HUES48 (cell line): ENCODE data around the gene LAMA2.

Experiments
- H3K27ac ChIP-seq: one replicate; pipeline ENCODE4 v1.7.0; 2013; ENCODE audit warnings: low read depth, low read length, inconsistent platforms
- H3K27me3 ChIP-seq: 2 replicates; pipeline ENCODE4 v1.6.1; 2013; ENCODE audit warnings: mild to moderate bottlenecking, low read length; ENCODE audit not compliant: control insufficient read depth, insufficient read depth
- H3K36me3 ChIP-seq: 2 replicates; pipeline ENCODE4 v1.6.1; 2013; ENCODE audit warnings: low read length; ENCODE audit not compliant: control insufficient read depth, insufficient read depth
- H3K4me1 ChIP-seq: 2 replicates; pipeline ENCODE4 v1.6.1; 2013; ENCODE audit warnings: mild to moderate bottlenecking, low read length; ENCODE audit not compliant: control insufficient read depth, insufficient read depth
- H3K4me3 ChIP-seq: 2 replicates; pipeline ENCODE4 v1.5.1; 2013; ENCODE audit warnings: mild to moderate bottlenecking, low read depth, low read length
- H3K9ac ChIP-seq: 2 replicates; pipeline ENCODE4 v1.6.1; 2013; ENCODE audit warnings: mild to moderate bottlenecking, low read depth, low read length, moderate library complexity
- H3K9me3 ChIP-seq: 2 replicates; pipeline ENCODE4 v1.6.1; 2013; ENCODE audit warnings: low read length; ENCODE audit not compliant: control insufficient read depth, insufficient read depth

The LAMA2 gene

DNA sequence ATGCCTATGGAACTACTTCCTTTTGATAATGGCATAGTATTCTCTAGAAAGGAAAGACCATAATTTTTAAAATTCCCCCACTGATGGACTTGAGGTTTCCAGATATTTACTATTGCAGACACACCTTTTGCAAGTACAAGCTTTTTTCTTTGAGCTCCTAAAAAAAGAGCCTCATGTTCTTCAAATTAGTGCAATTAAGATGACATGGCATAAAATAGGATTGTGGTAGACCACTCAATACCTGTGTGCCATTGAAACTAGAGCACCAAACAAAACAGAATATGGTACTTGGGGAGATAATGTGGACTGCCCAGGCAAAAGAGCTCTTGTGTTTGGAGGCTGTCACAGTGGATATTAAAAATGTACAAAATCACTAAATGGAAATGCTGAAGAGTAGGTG, 19.0 kb upstream of the LAMA2 start:
- no peak overlapping the region for H3K9ac ChIP-seq
- no peaks in the 10 kb centered on the region for H3K27me3 ChIP-seq
- no peak overlapping the region for H3K4me3 ChIP-seq
- H3K9me3 ChIP-seq = no peaks in the 10 kb centered on the region
- no peaks in the 10 kb centered on the region for H3K36me3 ChIP-seq
- H3K4me1 ChIP-seq = no peaks in the 10 kb centered on the region
- no peak overlapping the region for H3K27ac ChIP-seq

DNA sequence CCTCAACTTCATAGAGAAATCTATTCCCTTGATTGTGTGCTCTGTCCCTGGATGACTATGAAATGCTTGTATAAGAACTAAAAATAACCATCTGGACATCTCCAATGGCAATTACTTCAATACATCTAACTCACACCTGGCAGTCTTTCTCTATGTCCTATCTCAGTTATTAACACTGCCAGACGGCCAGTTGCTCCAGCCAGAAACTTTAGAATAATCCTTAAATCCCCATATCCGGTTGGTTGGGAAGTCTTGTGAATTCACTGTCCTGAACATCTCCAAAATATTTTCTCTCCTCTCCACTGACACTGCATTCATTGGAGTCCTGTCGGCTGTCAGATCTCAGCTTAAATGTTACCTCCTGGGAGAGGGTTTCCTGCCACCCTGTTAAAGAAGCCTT, 12.2 kb upstream of the LAMA2 start:
- Histone ChIP-seq H3K4me3 (no peak overlapping the region), H3K36me3 (no peaks in the 10 kb centered on the region), H3K9ac (no peak overlapping the region), H3K27me3 (no peaks in the 10 kb centered on the region), H3K4me1 (no peaks in the 10 kb centered on the region), H3K27ac (no peak overlapping the region), H3K9me3 (no peaks in the 10 kb centered on the region)

DNA sequence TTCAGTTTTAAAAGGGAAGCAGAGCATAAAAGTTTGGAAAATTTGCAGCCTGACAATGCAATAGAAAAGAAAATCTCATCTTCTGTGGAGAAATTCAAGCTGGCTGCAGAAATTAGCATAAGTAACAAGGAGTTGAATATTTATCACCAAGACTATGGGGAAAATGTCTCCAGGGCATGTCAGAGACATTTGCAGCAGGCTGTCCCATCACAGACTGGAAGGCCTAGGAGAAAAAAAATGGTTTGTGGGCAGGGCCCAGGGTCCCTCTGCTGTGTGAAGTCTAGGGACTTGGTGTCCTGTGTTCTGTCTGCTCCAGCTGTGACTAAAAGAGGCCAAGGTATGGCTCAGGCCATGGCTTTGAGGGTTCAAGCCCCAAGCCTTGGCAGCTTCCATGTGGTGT, 8.1 kb upstream of the LAMA2 start:
- no peak overlapping the region for H3K4me3 ChIP-seq
- H3K9me3 ChIP-seq = no peaks in the 10 kb centered on the region
- no peaks in the 10 kb centered on the region for H3K27me3 ChIP-seq
- H3K9ac ChIP-seq = no peak overlapping the region
- no peaks in the 10 kb centered on the region for H3K4me1 ChIP-seq
- H3K36me3 ChIP-seq = no peaks in the 10 kb centered on the region
- H3K27ac ChIP-seq = no peak overlapping the region

DNA sequence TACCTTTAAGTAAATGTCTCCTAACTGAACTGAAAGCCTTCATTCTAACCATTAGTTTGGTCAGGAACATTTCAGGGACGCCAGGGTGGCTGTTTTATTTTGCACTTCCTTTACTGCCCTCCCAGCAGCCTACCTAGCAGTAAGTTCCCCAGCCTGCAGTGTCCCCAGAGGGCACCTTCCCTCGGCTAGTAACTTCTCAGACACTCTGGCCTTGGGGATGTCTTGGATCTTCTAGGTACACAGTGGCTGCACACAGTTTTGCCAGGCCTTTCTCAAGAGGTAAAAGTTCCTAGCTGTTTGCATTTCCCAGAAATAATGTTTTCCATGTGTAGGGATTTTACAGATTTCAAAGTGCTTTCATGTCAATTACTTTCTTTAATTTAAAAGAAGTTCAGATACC, 378 bp upstream of the LAMA2 start:
- H3K36me3 ChIP-seq = no peaks in the 10 kb centered on the region
- peaks cover 15% of the 10 kb centered on the region for H3K4me1 ChIP-seq
- H3K9ac ChIP-seq = peak overlapping the region; percentile 58; the same call in 1 of the 2 replicates
- H3K27ac ChIP-seq = no peak overlapping the region
- H3K4me3 ChIP-seq = peak overlapping the region; percentile 84
- H3K9me3 ChIP-seq = no peaks in the 10 kb centered on the region
- 0 out of 2 replicates have a peak, but pooled peaks cover 6% of the 10 kb centered on the region for H3K27me3 ChIP-seq

GRCh38 chr6:128883906-128884305, 968 bp downstream of the LAMA2 start:
- no peak overlapping the region for H3K9ac ChIP-seq
- peak overlapping the region; percentile 84; the same call in 1 of the 2 replicates for H3K4me3 ChIP-seq
- peaks cover 15% of the 10 kb centered on the region for H3K4me1 ChIP-seq

GRCh38 chr6:128885381-128885780, 2.4 kb downstream of the LAMA2 start:
- Histone ChIP-seq H3K4me3 (no peak overlapping the region), H3K27me3 (0 out of 2 replicates have a peak, but pooled peaks cover 6% of the 10 kb centered on the region)

More at GRCh38 chr6:128883906-128884305, 968 bp downstream of the LAMA2 start:
- H3K27me3 ChIP-seq = 0 out of 2 replicates have a peak, but pooled peaks cover 6% of the 10 kb centered on the region
- no peak overlapping the region for H3K27ac ChIP-seq
- H3K36me3 ChIP-seq = no peaks in the 10 kb centered on the region
- no peaks in the 10 kb centered on the region for H3K9me3 ChIP-seq

DNA sequence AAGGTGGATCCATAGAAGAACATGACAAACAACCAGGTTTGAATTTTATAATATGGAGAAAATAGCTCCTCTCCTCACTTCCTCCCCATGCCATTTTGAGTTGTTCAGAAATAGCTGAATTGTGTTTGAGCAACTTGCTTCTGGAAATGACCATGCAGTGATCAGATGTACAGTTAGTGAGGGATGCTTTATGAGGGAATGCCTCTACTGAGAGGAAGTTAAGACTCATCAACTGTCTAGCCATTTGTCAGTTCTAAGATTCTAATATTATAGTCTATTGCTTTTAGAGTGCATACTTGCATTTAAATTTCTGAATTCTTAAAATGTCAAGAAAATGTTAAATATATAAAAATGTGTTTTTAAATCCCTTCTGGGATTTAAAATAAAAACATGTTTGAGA, 3.8 kb downstream of the LAMA2 start:
- Histone ChIP-seq H3K36me3 (no peaks in the 10 kb centered on the region), H3K27me3 (0 out of 2 replicates have a peak, but pooled peaks cover 6% of the 10 kb centered on the region), H3K9me3 (no peaks in the 10 kb centered on the region), H3K27ac (no peak overlapping the region), H3K4me3 (no peak overlapping the region), H3K9ac (no peak overlapping the region), H3K4me1 (peaks cover 15% of the 10 kb centered on the region)

More at GRCh38 chr6:128885381-128885780, 2.4 kb downstream of the LAMA2 start:
- Histone ChIP-seq H3K9me3 (no peaks in the 10 kb centered on the region), H3K27ac (no peak overlapping the region), H3K4me1 (peaks cover 15% of the 10 kb centered on the region), H3K36me3 (no peaks in the 10 kb centered on the region), H3K9ac (no peak overlapping the region)

DNA sequence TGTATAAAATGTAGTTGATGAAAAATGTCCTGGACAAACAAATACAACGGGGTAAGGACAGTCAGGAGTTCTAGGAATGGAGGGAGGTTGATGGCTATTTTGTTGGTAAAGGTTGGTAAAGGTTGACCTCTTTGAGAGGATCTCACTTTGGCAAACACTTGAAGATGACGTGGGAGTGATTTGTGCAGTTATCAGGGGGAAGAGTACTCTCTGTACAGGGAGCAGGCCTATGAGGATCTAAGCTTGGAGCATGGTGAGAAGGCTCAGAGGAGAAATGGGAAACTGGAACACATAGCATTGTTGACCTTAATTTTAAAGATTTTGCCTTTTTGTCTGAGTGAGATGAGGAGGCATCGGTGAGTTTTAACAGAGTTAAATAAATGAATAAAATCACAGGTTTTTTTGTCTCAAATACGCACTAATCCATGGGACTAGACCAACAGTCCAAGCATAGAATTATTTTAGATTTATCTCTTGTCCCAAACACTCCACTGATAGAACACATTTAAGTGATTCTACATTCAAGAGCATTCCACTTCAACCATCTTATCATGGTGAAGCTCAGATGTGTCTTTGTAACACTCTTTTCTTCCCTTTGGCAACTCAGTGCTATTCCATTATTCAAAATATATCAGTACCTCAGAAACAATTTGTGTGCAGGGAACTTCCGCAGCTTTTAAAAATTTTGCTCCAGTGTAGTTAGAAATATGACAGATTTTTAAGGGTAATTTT, 5.7 kb downstream of the LAMA2 start:
- H3K36me3 ChIP-seq = no peaks in the 10 kb centered on the region
- H3K4me1 ChIP-seq = peaks cover 6% of the 10 kb centered on the region
- no peak overlapping the region for H3K27ac ChIP-seq
- H3K9ac ChIP-seq = no peak overlapping the region
- no peaks in the 10 kb centered on the region for H3K9me3 ChIP-seq
- H3K27me3 ChIP-seq = no peaks in the 10 kb centered on the region
- H3K4me3 ChIP-seq = no peak overlapping the region

GRCh38 chr6:128889870-128890269, 6.9 kb downstream of the LAMA2 start:
- H3K9me3 ChIP-seq = no peaks in the 10 kb centered on the region
- no peak overlapping the region for H3K4me3 ChIP-seq
- peaks cover 6% of the 10 kb centered on the region for H3K4me1 ChIP-seq
- H3K27ac ChIP-seq = no peak overlapping the region
- no peak overlapping the region for H3K9ac ChIP-seq
- H3K36me3 ChIP-seq = no peaks in the 10 kb centered on the region
- H3K27me3 ChIP-seq = no peaks in the 10 kb centered on the region

- no peak overlapping the region for H3K9ac ChIP-seq
- H3K4me3 ChIP-seq = no peak overlapping the region
- H3K27ac ChIP-seq = no peak overlapping the region
- no peaks in the 10 kb centered on the region; the same call in 1 of the 2 replicates for H3K4me1 ChIP-seq
- no peaks in the 10 kb centered on the region for H3K27me3 ChIP-seq
- no peaks in the 10 kb centered on the region for H3K36me3 ChIP-seq
- H3K9me3 ChIP-seq = no peaks in the 10 kb centered on the region
Observed at GRCh38 chr6:128892079-128892478, 9.1 kb downstream of the LAMA2 start.

- Histone ChIP-seq H3K9me3 (no peaks in the 10 kb centered on the region), H3K4me3 (no peak overlapping the region), H3K27ac (no peak overlapping the region), H3K9ac (no peak overlapping the region), H3K27me3 (no peaks in the 10 kb centered on the region), H3K36me3 (no peaks in the 10 kb centered on the region), H3K4me1 (no peaks in the 10 kb centered on the region)
Observed at GRCh38 chr6:128899341-128900050, 16.6 kb downstream of the LAMA2 start.
